Measurements from ENCODE around the gene CDH13.

CDH13 gene

GRCh38 chr16:82699711-82700495 lies 73.1 kb downstream of the CDH13 start:
- DNase-seq: no peak

GRCh38 chr16:82700541-82701235 lies 73.9 kb downstream of the CDH13 start:
- no peak for DNase-seq

- no peak for DNase-seq
Measured at GRCh38 chr16:82701442-82701955, 74.7 kb downstream of the CDH13 start.

GRCh38 chr16:82703161-82703560 lies 76.4 kb downstream of the CDH13 start:
- no peak for DNase-seq

- DNase-seq: no peak
Measured at GRCh38 chr16:82703871-82704768, 77.4 kb downstream of the CDH13 start.

- DNase-seq: no peak
Measured at GRCh38 chr16:82709987-82710386, 83.2 kb downstream of the CDH13 start.

GRCh38 chr16:82713778-82714177 lies 87.0 kb downstream of the CDH13 start:
- no peak for DNase-seq

- no peak for DNase-seq
Measured at GRCh38 chr16:82715160-82715559, 88.4 kb downstream of the CDH13 start.

- no peak for DNase-seq
Measured at GRCh38 chr16:82715833-82716232, 89.1 kb downstream of the CDH13 start.

- DNase-seq: no peak
Measured at GRCh38 chr16:82716361-82716855, 89.6 kb downstream of the CDH13 start.

- DNase-seq: no peak
Measured at GRCh38 chr16:82720414-82720813, 93.6 kb downstream of the CDH13 start.

GRCh38 chr16:82726306-82726705 lies 99.5 kb downstream of the CDH13 start:
- no peak for DNase-seq

GRCh38 chr16:82728901-82729300 lies 102.1 kb downstream of the CDH13 start:
- no peak for DNase-seq

- no peak for DNase-seq
Measured at GRCh38 chr16:82730901-82731300, 104.1 kb downstream of the CDH13 start.

GRCh38 chr16:82732461-82732860 lies 105.7 kb downstream of the CDH13 start:
- no peak for DNase-seq

GRCh38 chr16:82735186-82735585 lies 108.4 kb downstream of the CDH13 start:
- DNase-seq: no peak

GRCh38 chr16:82735673-82736091 lies 108.9 kb downstream of the CDH13 start:
- no peak for DNase-seq

GRCh38 chr16:82736224-82736623 lies 109.5 kb downstream of the CDH13 start:
- DNase-seq: no peak

- DNase-seq: no peak
Measured at GRCh38 chr16:82738699-82739098, 111.9 kb downstream of the CDH13 start.

GRCh38 chr16:82741073-82741615 lies 114.4 kb downstream of the CDH13 start:
- no peak for DNase-seq

- DNase-seq: no peak
Measured at GRCh38 chr16:82744958-82745357, 118.2 kb downstream of the CDH13 start.

- DNase-seq: no peak
Measured at GRCh38 chr16:82748026-82748425, 121.3 kb downstream of the CDH13 start.

- no peak for DNase-seq
Measured at GRCh38 chr16:82750068-82750467, 123.3 kb downstream of the CDH13 start.

Measured in CD4-positive, alpha-beta T cell treated with Interleukin-15 for 1 hour (primary cell).